Mucosa of descending colon (tissue), 3 donors: ENCODE data around the gene KCNAB2. TPM values are rescaled to one million over a fixed set of nuclear protein-coding genes. Genes with fewer than 3 reads are reported as not detected.

ENCODE experiments used
- ATAC-seq: fragments of 200-7000 bp; cut with Tn5 transposase; one replicate; pipeline ENCODE4 v1.9.1; 2020; ENCODE audit warnings: mild to moderate bottlenecking, moderate library complexity
- DNase-seq, 3 donors: peaks; one replicate each; pipeline ENCODE4 v3.0.0-alpha.2; 2020
- H3K36me3 ChIP-seq: fragments of 200-600 bp; one replicate; pipeline ENCODE4 v1.8.0; 2021; ENCODE audit warnings: low read depth, mild to moderate bottlenecking
- H3K4me1 ChIP-seq: fragments of 200-600 bp; one replicate; pipeline ENCODE4 v1.8.0; 2021; ENCODE audit warnings: low read depth, mild to moderate bottlenecking
- H3K4me3 ChIP-seq: fragments of 200-600 bp; one replicate; pipeline ENCODE4 v1.8.0; 2021; ENCODE audit warnings: mild to moderate bottlenecking
- H3K9me3 ChIP-seq: fragments of 200-600 bp; one replicate; pipeline ENCODE4 v1.8.0; 2021; ENCODE audit warnings: mild to moderate bottlenecking
- intact Hi-C, 2 donors: fragments of 100-400 bp; cut with DNase I in 1 of 2; cut with micrococcal nuclease in 1 of 2; formaldehyde crosslinking; loops; one replicate each; pipeline versions ENCODE4 v1.11.0 to v1.11.1; 2022; cut with DNase I, micrococcal nuclease
- total RNA-seq, 3 donors: library from RNA; stranded (reverse); fragmentation: NEBNext Ultra II Directional in 2 of 3; extraction: Animal tissue kit (Norgen Biotek cat#: 25700) in 2 of 3; gene quantifications; one replicate each; pipeline versions ENCODE4 v1.2.1 to v1.2.4, GENCODE V29; 2021 to 2023
- TF ChIP-seq, protein P1 (sequence below): fragments of 200-600 bp; IDR thresholded peaks from one replicate; pipeline ENCODE4 v1.8.0; 2022; ENCODE audit warnings: antibody characterized with exemption, mild to moderate bottlenecking
- donor health status: DM: no; HTN: no; CAD: no; lungs with moderate emphysema.
- donor health status: DM: no; HTN: no; CAD: no.
- donor health status: DM: no; HTN: yes; CAD: no.

KCNAB2 gene
- total RNA-seq, 3 donors from 2014 or later = 6.9 to 15.7 (median 11.8) TPM

DNA sequence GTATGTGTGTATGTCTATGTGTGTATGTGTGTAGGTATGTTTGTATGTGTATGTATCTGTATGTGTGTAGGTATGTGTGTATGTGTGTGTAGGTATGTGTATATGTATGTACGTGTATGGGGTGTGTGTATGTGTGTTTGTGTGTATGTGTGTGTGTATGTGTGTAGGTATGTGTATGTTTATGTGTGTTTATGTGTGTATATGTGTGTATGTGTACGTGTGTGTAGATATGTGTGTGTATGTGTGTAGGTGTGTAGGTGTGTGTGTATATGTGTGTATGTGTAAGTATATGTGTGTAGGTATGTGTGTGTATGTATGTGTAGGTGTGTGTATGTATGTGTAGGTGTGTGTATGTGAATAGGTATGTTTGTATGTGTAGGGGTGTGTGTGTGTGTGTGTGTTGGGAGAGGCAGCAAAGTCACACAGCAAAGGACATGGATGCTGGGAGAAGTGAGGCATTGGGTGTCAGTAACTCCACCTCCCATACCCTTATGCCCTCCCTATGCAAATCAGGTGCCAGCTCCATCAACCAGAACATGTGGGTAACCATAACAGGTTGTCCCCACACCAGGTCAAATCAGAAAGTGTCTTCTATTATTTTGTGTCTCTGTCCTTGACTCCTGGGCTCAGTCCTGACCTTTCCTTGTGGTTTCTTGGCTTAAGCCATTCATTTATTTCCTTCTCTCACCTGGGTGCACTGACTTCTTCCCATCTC lies 15.0 kb upstream of the KCNAB2 start:
- H3K9me3 ChIP-seq = no peaks in the 10 kb centered on the region
- TF ChIP-seq, protein P1, sequence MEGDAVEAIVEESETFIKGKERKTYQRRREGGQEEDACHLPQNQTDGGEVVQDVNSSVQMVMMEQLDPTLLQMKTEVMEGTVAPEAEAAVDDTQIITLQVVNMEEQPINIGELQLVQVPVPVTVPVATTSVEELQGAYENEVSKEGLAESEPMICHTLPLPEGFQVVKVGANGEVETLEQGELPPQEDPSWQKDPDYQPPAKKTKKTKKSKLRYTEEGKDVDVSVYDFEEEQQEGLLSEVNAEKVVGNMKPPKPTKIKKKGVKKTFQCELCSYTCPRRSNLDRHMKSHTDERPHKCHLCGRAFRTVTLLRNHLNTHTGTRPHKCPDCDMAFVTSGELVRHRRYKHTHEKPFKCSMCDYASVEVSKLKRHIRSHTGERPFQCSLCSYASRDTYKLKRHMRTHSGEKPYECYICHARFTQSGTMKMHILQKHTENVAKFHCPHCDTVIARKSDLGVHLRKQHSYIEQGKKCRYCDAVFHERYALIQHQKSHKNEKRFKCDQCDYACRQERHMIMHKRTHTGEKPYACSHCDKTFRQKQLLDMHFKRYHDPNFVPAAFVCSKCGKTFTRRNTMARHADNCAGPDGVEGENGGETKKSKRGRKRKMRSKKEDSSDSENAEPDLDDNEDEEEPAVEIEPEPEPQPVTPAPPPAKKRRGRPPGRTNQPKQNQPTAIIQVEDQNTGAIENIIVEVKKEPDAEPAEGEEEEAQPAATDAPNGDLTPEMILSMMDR = no peak
- no peak for DNase-seq
- H3K4me1 ChIP-seq = peaks cover 5% of the 10 kb centered on the region
- no peak for ATAC-seq
- no peaks in the 10 kb centered on the region for H3K36me3 ChIP-seq
- intact Hi-C loops = no loop called here
- no peak overlapping the region for H3K4me3 ChIP-seq

DNA sequence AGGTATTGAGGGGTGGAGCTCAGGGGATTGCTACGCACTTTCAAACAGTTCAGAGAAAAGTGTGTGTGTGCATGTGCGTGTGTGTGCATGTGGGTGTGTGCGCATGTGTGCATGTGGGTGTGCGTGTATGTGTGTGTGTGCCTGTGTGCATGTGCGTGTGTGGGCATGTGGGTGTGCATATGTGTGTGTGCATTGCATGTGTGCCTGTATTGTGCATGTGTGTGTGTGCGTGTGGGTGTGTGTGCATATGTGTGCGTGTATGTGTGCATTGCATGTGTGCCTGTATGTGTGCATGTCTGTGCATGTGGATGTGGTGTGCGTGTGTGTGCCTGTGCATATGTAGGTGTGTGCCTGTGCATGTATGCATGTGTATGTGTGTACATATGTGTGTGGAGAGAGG lies 12.6 kb upstream of the KCNAB2 start:
- TF ChIP-seq, protein P1 = no peak
- DNase-seq (no peak), ATAC-seq (no peak)
- no peaks in the 10 kb centered on the region for H3K9me3 ChIP-seq
- H3K4me3 ChIP-seq = no peak overlapping the region
- no peaks in the 10 kb centered on the region for H3K36me3 ChIP-seq
- intact Hi-C loops = no loop called here
- no peaks in the 10 kb centered on the region for H3K4me1 ChIP-seq

DNA sequence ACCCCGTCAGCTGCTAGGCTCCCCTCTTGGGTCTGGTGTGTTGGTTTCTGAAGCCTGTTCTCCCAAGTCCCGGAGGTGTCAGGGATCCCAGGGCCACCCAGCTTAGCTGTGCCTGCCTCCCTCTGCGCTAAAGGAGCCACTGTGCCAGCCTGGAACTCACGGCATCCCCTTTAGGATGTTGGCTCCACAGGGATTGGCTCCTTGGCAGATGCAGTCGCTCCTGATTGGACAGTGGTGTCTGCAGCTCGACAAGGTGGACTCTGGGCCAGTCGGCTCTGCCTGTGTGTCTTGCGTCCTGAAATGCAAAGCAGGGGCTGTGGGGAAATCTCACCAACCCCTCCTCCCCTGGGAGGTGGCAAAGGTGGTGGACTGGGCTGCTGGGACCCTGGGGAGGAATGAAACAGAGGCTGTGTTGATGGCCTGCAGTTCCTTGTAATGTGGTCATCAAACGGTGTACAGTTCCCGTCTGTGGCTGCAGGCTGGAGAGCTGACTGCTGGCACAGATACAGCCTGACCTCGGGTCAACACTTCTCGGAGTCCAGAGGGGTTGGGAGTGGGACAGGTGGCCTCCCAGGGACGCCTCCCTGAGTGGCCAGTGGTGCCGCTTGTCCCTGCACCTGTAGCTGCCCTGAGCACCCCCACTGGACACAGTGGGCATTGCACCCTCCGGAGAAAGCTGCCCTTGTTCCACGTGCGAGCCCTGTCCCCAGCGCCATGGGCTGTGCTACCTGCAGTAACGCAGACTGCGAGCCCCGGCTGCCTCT lies 11.5 kb upstream of the KCNAB2 start:
- ATAC-seq = peak; percentile 87
- Histone ChIP-seq H3K4me3 (no peak overlapping the region), H3K4me1 (no peaks in the 10 kb centered on the region), H3K9me3 (no peaks in the 10 kb centered on the region), H3K36me3 (no peaks in the 10 kb centered on the region)
- intact Hi-C loops = no loop called here
- TF ChIP-seq, protein P1 = peak; percentile 40
- peak in 2 of 3 donors; percentile 61 to 65 for DNase-seq

DNA sequence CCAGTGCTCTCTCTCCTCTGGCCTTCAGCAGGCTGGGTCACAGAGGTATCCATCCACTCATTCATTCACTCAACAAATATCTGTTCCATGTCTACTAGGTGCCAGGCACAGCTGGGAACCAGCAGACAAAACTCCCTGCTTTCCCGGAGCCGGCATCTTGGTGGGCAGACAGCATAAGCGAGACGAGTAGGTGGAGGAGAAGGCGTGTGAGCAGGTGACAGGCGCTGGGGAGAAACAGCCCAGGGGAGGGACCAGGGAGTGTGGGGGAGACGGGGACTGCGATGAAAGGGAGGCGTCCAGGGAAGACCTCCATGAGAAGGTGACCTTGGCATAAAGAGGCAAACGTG lies 11.0 kb upstream of the KCNAB2 start:
- TF ChIP-seq, protein P1 = no peak
- Histone ChIP-seq H3K36me3 (no peaks in the 10 kb centered on the region), H3K4me3 (no peak overlapping the region), H3K4me1 (no peaks in the 10 kb centered on the region), H3K9me3 (no peaks in the 10 kb centered on the region)
- DNase-seq (no peak), ATAC-seq (no peak)
- intact Hi-C loops = no loop called here

DNA sequence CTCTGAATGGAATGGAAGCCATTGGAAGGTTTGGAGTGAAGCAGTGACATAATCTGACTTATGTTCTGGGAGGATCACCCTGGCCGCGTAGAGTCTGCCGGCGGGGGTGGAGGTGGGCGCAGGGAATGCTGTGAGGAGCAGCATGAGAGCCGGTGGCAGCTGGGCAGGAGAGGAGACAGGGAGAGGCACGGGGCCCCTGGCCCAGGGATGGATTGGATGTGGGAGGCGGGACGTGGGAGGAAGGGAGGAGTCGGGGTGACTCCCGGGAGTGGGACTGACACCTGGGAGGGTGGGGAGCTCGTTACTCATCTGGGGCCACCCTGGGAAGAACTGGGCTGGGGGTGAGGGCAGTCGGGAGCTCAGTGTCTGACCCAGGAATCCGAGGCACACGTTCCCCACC lies 10.4 kb upstream of the KCNAB2 start:
- Histone ChIP-seq H3K4me3 (no peak overlapping the region), H3K36me3 (no peaks in the 10 kb centered on the region), H3K4me1 (no peaks in the 10 kb centered on the region), H3K9me3 (no peaks in the 10 kb centered on the region)
- intact Hi-C loops = no loop called here
- no peak for DNase-seq
- ATAC-seq = no peak
- TF ChIP-seq, protein P1 = no peak
